Spleen (tissue), 11 donors: ENCODE results near the gene BIN1. TPM values are rescaled to one million over a fixed set of nuclear protein-coding genes. Genes with fewer than 3 reads are reported as not detected.

ENCODE experiments used
- DNase-seq: peaks from one replicate; pipeline ENCODE4 v3.0.0-alpha.2; 2020
- H3K27ac ChIP-seq, 8 donors: fragments of 200-600 bp; sonication (generic) in 7 of 8; 1 replicate in 4 of 8; 2 replicates in 4 of 8; pipeline versions ENCODE4 v1.5.0 to v1.8.0; 2016 to 2021; ENCODE audit warnings: inconsistent platforms in 4 of 8, mild to moderate bottlenecking in 4 of 8, moderate library complexity in 1 of 8
- H3K27me3 ChIP-seq, 7 donors: fragments of 200-600 bp; sonication (generic) in 6 of 7; replicated peaks in 1 of 7; 1 replicate in 4 of 7; 2 replicates in 3 of 7; pipeline versions ENCODE4 v1.5.0 to v1.8.0; 2016 to 2021; ENCODE audit warnings: inconsistent platforms in 3 of 7, mild to moderate bottlenecking in 1 of 7
- H3K36me3 ChIP-seq, 6 donors: fragments of 200-600 bp; sonication (generic) in 5 of 6; 1 replicate in 4 of 6; 2 replicates in 2 of 6; pipeline versions ENCODE4 v1.5.0 to v1.8.0; 2016 to 2021; ENCODE audit warnings: inconsistent platforms in 2 of 6
- H3K4me1 ChIP-seq, 6 donors: fragments of 200-600 bp; sonication (generic) in 5 of 6; 1 replicate in 3 of 6; 2 replicates in 3 of 6; pipeline versions ENCODE4 v1.5.0 to v1.8.0; 2016 to 2021; ENCODE audit warnings: inconsistent platforms in 3 of 6
- H3K4me3 ChIP-seq, 8 donors: fragments of 200-600 bp; sonication (generic) in 7 of 8; 1 replicate in 4 of 8; 2 replicates in 4 of 8; pipeline versions ENCODE4 v1.5.0 to v1.8.0; 2016 to 2021; ENCODE audit warnings: inconsistent platforms in 4 of 8, mild to moderate bottlenecking in 4 of 8, moderate library complexity in 2 of 8
- H3K9me3 ChIP-seq, 8 donors: fragments of 200-600 bp; sonication (generic) in 7 of 8; 1 replicate in 4 of 8; 2 replicates in 4 of 8; pipeline versions ENCODE4 v1.5.0 to v1.8.0; 2016 to 2021; ENCODE audit warnings: inconsistent platforms in 4 of 8
- CTCF ChIP-seq, 11 experiments: fragments of 200-600 bp in 7 of 11; fragments of 450-650 bp in 4 of 11; sonication (generic) in 4 of 11; IDR thresholded peaks in 8 of 11; conservative IDR thresholded peaks in 3 of 11; 1 replicate in 7 of 11; 2 replicates in 4 of 11; pipeline versions ENCODE4 v1.4.0 to v1.8.0; 2016 to 2021; ENCODE audit warnings: antibody characterized with exemption in 11 of 11, inconsistent platforms in 4 of 11, mild to moderate bottlenecking in 1 of 11
- POLR2A ChIP-seq, 3 donors: fragments of 450-650 bp; IDR thresholded peaks; one replicate each; pipeline ENCODE4 v1.5.1; 2017; ENCODE audit warnings: antibody characterized with exemption in 3 of 3, mild to moderate bottlenecking in 1 of 3
- POLR2AphosphoS5 ChIP-seq, 3 donors: sonication (generic); formaldehyde crosslinking; IDR thresholded peaks; one replicate each; pipeline ENCODE4 v1.5.1; 2017; ENCODE audit warnings: antibody characterized with exemption in 3 of 3
- WGBS, 5 donors: extraction: QIAGEN DNeasy Blood & Tissue Kit in 3 of 5; methylation state at CpG; one replicate each; pipeline versions ENCODE4 v1.1.5 to v1.1.7; 2013 to 2018; 5-methylcytosine and 5-hydroxymethylcytosine counted together
- intact Hi-C: fragments of 100-400 bp; cut with DNase I; formaldehyde crosslinking; loops from one replicate; pipeline ENCODE4 v1.15.0; 2023; ENCODE audit warnings: low total_unique reads
- polyA plus RNA-seq, 3 donors: library from polyadenylated mRNA; stranded (reverse); fragments of 200-250 nt; gene quantifications; one replicate each; pipeline ENCODE4 v1.2.1, GENCODE V29; 2013
- total RNA-seq, 7 donors: library from RNA; depleted of rRNA in 3 of 7; stranded (reverse); fragments of >200 nt in 3 of 7; fragmentation: NEBNext Ultra II Directional in 4 of 7; extraction: Animal tissue kit (Norgen Biotek cat#: 25700) in 4 of 7; gene quantifications; one replicate each; pipeline versions ENCODE4 v1.1.0 to v1.2.1, GENCODE V29; 2016 to 2021
- donor health status: healthy with polysubstance abuse.
- donor health status: DM: no; HTN: no; CAD: no; lungs with moderate emphysema.
- donor health status: DM: no; HTN: no; CAD: no.
- donor health status: Bipolar disorder and iron deficiency.
- donor health status: healthy.
- donor health status: DM: no; HTN: no; CAD: no.
- donor health status: DM: yes; HTN: yes; CAD: no.

The BIN1 gene
- total and polyA plus RNA-seq, 10 donors: 57.2 to 123 (median 70.4) TPM

DNA sequence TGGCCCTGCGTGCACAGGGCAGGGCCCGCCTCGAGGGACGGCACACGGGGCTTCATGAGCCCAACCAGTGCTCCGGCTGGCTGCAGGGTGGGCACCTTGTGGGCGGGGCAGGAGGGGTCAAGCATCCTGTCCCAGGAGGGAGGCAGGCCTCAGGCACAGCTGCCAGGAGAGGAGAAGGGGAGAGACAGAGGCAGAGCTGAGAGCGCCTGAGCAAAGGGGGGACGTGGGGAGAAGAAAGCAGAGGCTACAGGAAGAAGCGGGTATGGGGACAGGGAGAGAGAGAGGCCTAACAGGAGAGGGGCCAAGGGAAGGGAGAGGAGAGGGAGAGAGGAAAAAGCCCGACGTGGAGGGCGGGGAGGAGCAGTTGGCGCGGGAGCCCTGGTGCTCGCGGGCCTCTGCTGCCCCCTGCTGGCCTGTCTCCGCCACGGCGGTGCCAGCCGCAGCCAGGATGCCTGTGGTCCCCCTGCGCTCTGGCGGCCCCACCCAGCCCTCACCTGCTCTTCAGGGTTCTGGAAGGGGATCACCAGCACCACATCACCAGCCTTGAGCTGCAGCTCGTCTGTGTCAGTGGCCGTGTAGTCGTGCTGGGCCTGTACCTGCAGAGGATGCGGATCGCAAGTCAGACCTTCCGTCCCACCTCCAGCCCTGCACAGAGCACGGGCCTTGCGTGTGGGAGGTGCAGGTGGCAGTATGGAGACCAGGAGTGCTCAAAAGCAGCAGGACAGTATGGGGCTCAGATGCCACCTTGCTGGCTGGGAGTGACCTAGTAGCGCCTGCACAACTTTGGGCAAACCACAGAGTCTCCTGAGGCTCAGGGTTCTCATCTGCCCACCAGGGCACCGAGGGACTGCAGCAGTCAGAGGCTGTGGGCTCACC lies 56.8 kb downstream of the BIN1 start:
- intact Hi-C loops: no loop called here
- TF ChIP-seq POLR2A (IDR thresholded peaks at IDR 0.05) (no peak), POLR2AphosphoS5 (IDR thresholded peaks at IDR 0.05) (peak in 2 of 3 donors; percentile 52 to 76), CTCF (IDR thresholded peaks at IDR 0.05 in 8 of 11, conservative IDR thresholded peaks at IDR 0.05 in 3 of 11) (peak; percentile 77 to 98 (median 92))
- H3K4me3 ChIP-seq: no peak overlapping the region
- no peaks in the 10 kb centered on the region for H3K27me3 ChIP-seq
- no peaks in the 10 kb centered on the region for H3K9me3 ChIP-seq
- H3K36me3 ChIP-seq: peaks cover 6 to 83% (median 24%) of the 10 kb centered on the region in 6 donors
- H3K4me1 ChIP-seq: peaks cover 0 to 25% (median 12%) of the 10 kb centered on the region in 6 donors
- 34 to 46% (median 44%) methylated on average over 24 to 33 of the region's 33 CpGs for WGBS, 5 donors
- H3K27ac ChIP-seq: peak overlapping the region in 1 of 8 donors; percentile 13
- DNase-seq: peak; percentile 89

- Histone ChIP-seq H3K4me3 (no peak overlapping the region), H3K36me3 (peaks cover 6 to 74% (median 24%) of the 10 kb centered on the region in 6 donors), H3K4me1 (peaks cover 0 to 25% (median 12%) of the 10 kb centered on the region in 6 donors), H3K9me3 (no peaks in the 10 kb centered on the region), H3K27ac (no peak overlapping the region), H3K27me3 (no peaks in the 10 kb centered on the region)
- TF ChIP-seq CTCF (IDR thresholded peaks at IDR 0.05 in 8 of 11, conservative IDR thresholded peaks at IDR 0.05 in 3 of 11) (no peak), POLR2A (IDR thresholded peaks at IDR 0.05) (no peak)
- intact Hi-C loops: no loop called here
- 91 to 95% (median 94%) methylated on average over 4 to 15 of the region's 15 CpGs for WGBS, 5 donors
- peak; percentile 70 for DNase-seq
Observed at GRCh38 chr2:127048969-127049897, 57.7 kb downstream of the BIN1 start.

DNA sequence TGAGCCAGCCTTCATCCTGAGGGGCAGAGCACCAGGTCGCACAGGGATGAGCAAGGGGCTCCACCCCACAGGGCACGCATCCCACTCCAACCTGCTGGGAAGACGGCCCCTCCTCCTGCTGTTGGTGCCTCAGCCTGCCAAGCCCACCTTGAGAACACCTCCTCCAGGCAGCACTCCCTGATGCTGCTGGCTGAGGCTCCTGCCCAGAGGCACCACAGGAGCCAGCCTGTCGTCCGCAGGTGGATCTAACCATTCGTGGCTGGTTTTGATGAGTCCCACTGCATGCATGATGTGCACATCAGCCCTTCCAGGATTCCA lies 58.4 kb downstream of the BIN1 start:
- H3K4me1 ChIP-seq: peaks cover 0 to 25% (median 12%) of the 10 kb centered on the region in 6 donors
- intact Hi-C loops: no loop called here
- H3K36me3 ChIP-seq: peaks cover 6 to 67% (median 19%) of the 10 kb centered on the region in 6 donors
- DNase-seq: peak; percentile 71
- H3K27ac ChIP-seq: no peak overlapping the region
- no peaks in the 10 kb centered on the region for H3K27me3 ChIP-seq
- no peak overlapping the region for H3K4me3 ChIP-seq
- TF ChIP-seq POLR2A (IDR thresholded peaks at IDR 0.05): no peak
- TF ChIP-seq POLR2AphosphoS5 (IDR thresholded peaks at IDR 0.05): peak in 1 of 3 donors; percentile 49
- H3K9me3 ChIP-seq: no peaks in the 10 kb centered on the region
- WGBS, 5 donors: 94 to 98% (median 94%) methylated on average over 4 to 6 of the region's 6 CpGs

GRCh38 chr2:127047716-127048617 lies 59.0 kb downstream of the BIN1 start:
- Histone ChIP-seq H3K27me3 (no peaks in the 10 kb centered on the region), H3K36me3 (peaks cover 6 to 61% (median 16%) of the 10 kb centered on the region in 6 donors), H3K4me3 (no peak overlapping the region), H3K27ac (no peak overlapping the region), H3K4me1 (peaks cover 0 to 25% (median 12%) of the 10 kb centered on the region in 6 donors), H3K9me3 (no peaks in the 10 kb centered on the region)
- TF ChIP-seq CTCF (IDR thresholded peaks at IDR 0.05 in 8 of 11, conservative IDR thresholded peaks at IDR 0.05 in 3 of 11) (no peak), POLR2AphosphoS5 (IDR thresholded peaks at IDR 0.05) (no peak), POLR2A (IDR thresholded peaks at IDR 0.05) (no peak)
- DNase-seq: no peak
- intact Hi-C loops: no loop called here
- 94 to 97% (median 95%) methylated on average over 38 of the region's 38 CpGs for WGBS, 5 donors
